GM12872 (cell line): Measurements from ENCODE around the gene HNRNPC.

Experiments
- TF ChIP-seq, protein P1 (sequence below): IDR thresholded peaks from 3 replicates; pipeline ENCODE4 v1.5.1; 2011; ENCODE audit warnings: low read depth, mild to moderate bottlenecking, low read length, moderate library complexity; ENCODE audit not compliant: insufficient read depth

The HNRNPC gene

DNA sequence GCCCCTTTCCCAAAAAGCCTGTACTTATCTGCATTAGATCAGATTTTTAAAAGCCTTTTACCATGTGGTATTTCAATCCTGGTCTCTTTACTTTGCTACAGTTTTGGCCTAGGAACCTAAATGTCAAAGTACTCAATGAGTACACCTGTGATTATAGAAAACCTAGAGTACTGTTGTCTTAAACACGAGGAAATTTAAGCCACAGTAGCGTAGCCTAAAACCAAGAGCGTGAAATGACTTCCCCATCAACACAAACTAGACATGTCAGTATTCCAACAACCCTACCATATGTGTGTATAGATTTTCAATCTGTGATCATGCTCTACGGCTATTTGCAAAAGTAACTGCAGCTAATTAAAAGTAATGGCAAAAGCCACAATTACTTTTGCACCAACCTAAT, 60.7 kb downstream of the HNRNPC start:
- TF ChIP-seq, protein P1, sequence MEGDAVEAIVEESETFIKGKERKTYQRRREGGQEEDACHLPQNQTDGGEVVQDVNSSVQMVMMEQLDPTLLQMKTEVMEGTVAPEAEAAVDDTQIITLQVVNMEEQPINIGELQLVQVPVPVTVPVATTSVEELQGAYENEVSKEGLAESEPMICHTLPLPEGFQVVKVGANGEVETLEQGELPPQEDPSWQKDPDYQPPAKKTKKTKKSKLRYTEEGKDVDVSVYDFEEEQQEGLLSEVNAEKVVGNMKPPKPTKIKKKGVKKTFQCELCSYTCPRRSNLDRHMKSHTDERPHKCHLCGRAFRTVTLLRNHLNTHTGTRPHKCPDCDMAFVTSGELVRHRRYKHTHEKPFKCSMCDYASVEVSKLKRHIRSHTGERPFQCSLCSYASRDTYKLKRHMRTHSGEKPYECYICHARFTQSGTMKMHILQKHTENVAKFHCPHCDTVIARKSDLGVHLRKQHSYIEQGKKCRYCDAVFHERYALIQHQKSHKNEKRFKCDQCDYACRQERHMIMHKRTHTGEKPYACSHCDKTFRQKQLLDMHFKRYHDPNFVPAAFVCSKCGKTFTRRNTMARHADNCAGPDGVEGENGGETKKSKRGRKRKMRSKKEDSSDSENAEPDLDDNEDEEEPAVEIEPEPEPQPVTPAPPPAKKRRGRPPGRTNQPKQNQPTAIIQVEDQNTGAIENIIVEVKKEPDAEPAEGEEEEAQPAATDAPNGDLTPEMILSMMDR, result no peak

- TF ChIP-seq, protein P1, result no peak
Measured at GRCh38 chr14:21206753-21207684, 62.2 kb downstream of the HNRNPC start.

DNA sequence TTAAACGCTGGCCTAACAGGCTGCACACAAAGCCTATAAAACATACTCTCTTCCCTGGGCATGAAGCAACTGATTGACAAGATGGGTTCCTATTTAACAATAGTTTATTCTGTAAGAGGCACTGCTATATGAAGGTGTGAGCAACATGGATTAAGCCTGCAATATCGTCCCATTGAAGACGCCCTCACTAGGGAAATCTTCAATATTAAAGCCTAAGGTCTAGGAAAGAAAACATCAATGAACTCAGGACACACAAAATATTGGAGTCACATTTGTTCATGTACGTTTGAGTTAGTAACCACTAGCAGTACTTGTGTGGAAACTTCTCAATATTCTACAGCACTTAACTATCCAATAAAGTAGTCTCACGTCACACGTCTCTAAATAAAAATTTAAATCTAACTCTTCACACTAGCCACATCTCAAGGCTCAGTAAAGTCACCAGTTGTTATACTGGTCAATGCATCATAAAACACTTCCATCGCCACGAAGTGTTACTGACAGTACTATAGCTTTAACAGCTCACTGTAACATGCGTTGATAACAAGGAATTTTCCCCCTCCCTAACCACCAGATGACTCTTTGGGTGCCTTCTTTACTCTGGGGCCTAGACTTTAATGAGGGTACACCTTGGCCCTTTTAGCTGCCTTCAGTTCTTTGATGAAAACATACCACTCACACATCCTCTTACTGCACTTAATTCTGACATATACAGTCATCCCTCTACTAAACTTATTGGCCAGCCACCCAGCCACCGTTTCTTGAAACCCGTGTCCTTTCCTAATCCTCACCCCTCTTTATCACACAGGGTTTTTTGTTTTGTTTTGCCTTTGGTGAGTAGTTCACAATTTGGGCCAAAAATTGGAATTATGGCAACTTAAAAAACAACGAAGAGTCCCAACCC, 63.3 kb downstream of the HNRNPC start:
- TF ChIP-seq, protein P1, result no peak

GRCh38 chr14:21205026-21205677, 64.1 kb downstream of the HNRNPC start:
- TF ChIP-seq, protein P1, result no peak

DNA sequence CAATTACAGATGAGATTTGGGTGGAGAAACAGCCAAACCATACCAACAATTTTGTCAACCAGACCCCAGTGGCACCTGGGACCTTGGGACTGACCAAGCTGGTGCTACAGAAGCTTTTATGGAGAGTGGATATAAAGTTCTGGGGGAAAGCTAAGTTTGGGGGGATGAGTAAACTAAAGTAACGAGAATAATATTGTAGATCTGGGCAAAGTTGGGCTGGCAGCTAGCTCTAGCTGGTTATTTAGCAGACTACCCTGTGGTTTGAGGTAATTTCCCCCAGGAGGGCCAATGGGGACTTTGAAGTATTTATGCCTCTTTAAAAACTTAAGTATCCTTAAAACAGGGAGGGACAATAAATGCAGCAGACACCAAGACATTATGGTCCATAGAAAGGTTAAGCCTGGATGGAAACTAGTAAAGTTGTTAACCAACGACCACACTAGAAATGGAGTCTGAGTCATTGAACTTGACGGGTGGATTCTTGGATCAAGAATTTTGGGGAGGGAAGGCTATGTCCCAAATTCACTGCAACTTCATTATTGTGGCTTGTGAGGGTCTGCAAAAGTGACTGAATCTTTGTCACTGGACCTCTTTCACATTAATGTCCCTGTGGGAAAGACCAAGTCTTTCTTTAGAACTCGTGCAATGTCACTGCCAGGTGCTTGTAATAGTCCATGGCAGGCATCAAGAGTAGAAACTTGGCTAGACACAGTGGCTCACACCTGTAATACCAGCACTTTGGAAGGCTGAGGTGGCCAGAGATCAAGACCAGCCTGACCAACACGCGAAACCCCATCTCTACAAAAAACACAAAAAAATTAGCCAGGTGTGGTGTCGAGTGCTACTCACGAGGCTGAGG, 64.8 kb downstream of the HNRNPC start:
- TF ChIP-seq, protein P1, result no peak

- TF ChIP-seq, protein P1, result no peak
Measured at GRCh38 chr14:21203470-21204166, 65.6 kb downstream of the HNRNPC start.
